ENCODE data around the gene CTCF. TPM values are rescaled to one million over a fixed set of nuclear protein-coding genes. Genes with fewer than 3 reads are reported as not detected.

The CTCF gene
- total RNA-seq, 2 experiments from 2014 or later, result 43.8 to 46.4 TPM

- peak overlapping the region; percentile 64 for H3K4me3 Mint-ChIP-seq
Measured at GRCh38 chr16:67534431-67534830, 27.9 kb upstream of the CTCF start.

GRCh38 chr16:67535201-67535600 lies 27.1 kb upstream of the CTCF start:
- Mint-ChIP-seq H3K4me3 (peak overlapping the region; percentile 86), H3K27me3 (peaks cover 14% of the 10 kb centered on the region), H3K27ac (peak overlapping the region; percentile 66), H3K4me1 (ENCODE audit: low read depth) (peaks cover 51% of the 10 kb centered on the region), H3K36me3 (ENCODE audit: low read depth) (no peaks in the 10 kb centered on the region), H3K9me3 (no peaks in the 10 kb centered on the region)
- ChIA-PET POLR2A (interaction anchor here (3.2 kb wide), 1 partner anchor 9 kb away, joined by 8 read pairs; no protein-coding TSS in a partner anchor), CTCF (interaction anchor here (3.8 to 4.5 kb wide), 2 partner anchors 12 to 13 kb away, joined by 27 to 48 read pairs; no protein-coding TSS in a partner anchor)
- no peak for ATAC-seq (ENCODE audit: poor library complexity)
- Histone ChIP-seq H3K4me1 (ENCODE audit: insufficient read depth, low read length) (peaks cover 44% of the 10 kb centered on the region), H3K9me3 (ENCODE audit: control insufficient read depth in 1 of 2, insufficient read depth in 1 of 2, low read length in 2 of 2) (no peaks in the 10 kb centered on the region), H3K4me3 (ENCODE audit: low read length) (no peak overlapping the region), H3K27ac (ENCODE audit: low read depth in 1 of 2, low read length in 2 of 2) (no peak overlapping the region), H3K27me3 (ENCODE audit: control insufficient read depth in 1 of 2, insufficient read depth in 2 of 2, low read length in 2 of 2) (peaks cover 13 to 14% of the 10 kb centered on the region in 2 experiments), H3K36me3 (ENCODE audit: insufficient read depth, low read length) (peaks cover 6% of the 10 kb centered on the region)
- no peak for TF ChIP-seq CTCF (IDR thresholded peaks at IDR 0.05)
- intact Hi-C loops (cut with DNase I, micrococcal nuclease), result no loop called here
- no peak for DNase-seq

More at GRCh38 chr16:67534431-67534830, 27.9 kb upstream of the CTCF start:
- Mint-ChIP-seq H3K27ac (no peak overlapping the region), H3K36me3 (ENCODE audit: low read depth) (no peaks in the 10 kb centered on the region), H3K9me3 (no peaks in the 10 kb centered on the region), H3K4me1 (ENCODE audit: low read depth) (peaks cover 54% of the 10 kb centered on the region), H3K27me3 (peaks cover 20% of the 10 kb centered on the region)
- Histone ChIP-seq H3K36me3 (ENCODE audit: insufficient read depth, low read length) (no peaks in the 10 kb centered on the region), H3K9me3 (ENCODE audit: control insufficient read depth in 1 of 2, insufficient read depth in 1 of 2, low read length in 2 of 2) (no peaks in the 10 kb centered on the region), H3K4me1 (ENCODE audit: insufficient read depth, low read length) (peaks cover 52% of the 10 kb centered on the region), H3K4me3 (ENCODE audit: low read length) (no peak overlapping the region), H3K27me3 (ENCODE audit: control insufficient read depth in 1 of 2, insufficient read depth in 2 of 2, low read length in 2 of 2) (peaks cover 19 to 20% of the 10 kb centered on the region in 2 experiments), H3K27ac (ENCODE audit: low read depth in 1 of 2, low read length in 2 of 2) (no peak overlapping the region)
- POLR2A ChIA-PET, result no interaction called here
- no peak for DNase-seq
- CTCF ChIA-PET, result interaction anchor here (3.8 to 6.1 kb wide), 3 partner anchors 13 kb away, joined by 27 to 48 read pairs (median 45); no protein-coding TSS in a partner anchor
- no peak for TF ChIP-seq CTCF (IDR thresholded peaks at IDR 0.05)
- no peak for ATAC-seq (ENCODE audit: poor library complexity)
- intact Hi-C loops (cut with DNase I, micrococcal nuclease), result no loop called here

- CTCF ChIA-PET, result interaction anchor here (0.6 to 4.5 kb wide), 9 partner anchors 9 to 123 kb away, joined by 3 to 48 read pairs (median 5); partner anchors contain the start of genes ACD, ATP6V0D1, CTCF and RIPOR1
- Histone ChIP-seq H3K9me3 (ENCODE audit: control insufficient read depth in 1 of 2, insufficient read depth in 1 of 2, low read length in 2 of 2) (no peaks in the 10 kb centered on the region), H3K4me1 (ENCODE audit: insufficient read depth, low read length) (peaks cover 37% of the 10 kb centered on the region), H3K27me3 (ENCODE audit: control insufficient read depth in 1 of 2, insufficient read depth in 2 of 2, low read length in 2 of 2) (no peaks in the 10 kb centered on the region), H3K36me3 (ENCODE audit: insufficient read depth, low read length) (peaks cover 21% of the 10 kb centered on the region), H3K27ac (ENCODE audit: low read depth in 1 of 2, low read length in 2 of 2) (peak overlapping the region; percentile 69 to 73), H3K4me3 (ENCODE audit: low read length) (peak overlapping the region; percentile 84)
- Mint-ChIP-seq H3K4me1 (ENCODE audit: low read depth) (peaks cover 49% of the 10 kb centered on the region), H3K36me3 (ENCODE audit: low read depth) (peaks cover 11% of the 10 kb centered on the region), H3K27ac (peak overlapping the region; percentile 66), H3K27me3 (no peaks in the 10 kb centered on the region), H3K9me3 (no peaks in the 10 kb centered on the region), H3K4me3 (peak overlapping the region; percentile 86)
- peak in 10 of 14 experiments; percentile 27 to 77 (median 57) for DNase-seq
- TF ChIP-seq CTCF (IDR thresholded peaks at IDR 0.05), result no peak
- ATAC-seq (ENCODE audit: poor library complexity), result peak; percentile 52
- POLR2A ChIA-PET, result interaction anchor here (0.8 to 4.0 kb wide), 16 partner anchors 8 to 707 kb away, joined by 3 to 59 read pairs (median 6); partner anchors contain the start of genes ACD, ATP6V0D1, C16orf86 and CARMIL2
- intact Hi-C loops (cut with DNase I, micrococcal nuclease), result loop anchor here in 1 of 2 experiments (2.0 kb wide), 1 partner anchor 14 kb away; no protein-coding TSS in a partner anchor
Measured at GRCh38 chr16:67537270-67537635, 25.1 kb upstream of the CTCF start.

All from CD4-positive, alpha-beta T cell (primary cell).